ENCODE data around the gene CYTH1. TPM values are rescaled to one million over a fixed set of nuclear protein-coding genes. Genes with fewer than 3 reads are reported as not detected.
A peak's percentile ranks its signal among the peaks of the same experiment; 100 is the strongest.

CYTH1 gene
- polyA plus RNA-seq, 2 donors = 36.0 to 52.8 TPM

GRCh38 chr17:78735832-78736525 lies 46.1 kb downstream of the CYTH1 start:
- peak overlapping the region; percentile 53 to 78 for H3K4me3 ChIP-seq (ENCODE audit: low read depth in 1 of 2, low read length in 2 of 2)
- H3K36me3 ChIP-seq (ENCODE audit: control insufficient read depth in 2 of 2, insufficient read depth in 2 of 2, low read length in 1 of 2) = peaks cover 0 to 4% of the 10 kb centered on the region in 2 donors
- H3K27me3 ChIP-seq (ENCODE audit: control insufficient read depth in 1 of 2, insufficient read depth in 2 of 2, low read length in 2 of 2) = no peaks in the 10 kb centered on the region
- no peaks in the 10 kb centered on the region for H3K9me3 ChIP-seq (ENCODE audit: control insufficient read depth in 2 of 2, insufficient read depth in 1 of 2, low read depth in 1 of 2, low read length in 1 of 2)
- H3K27ac ChIP-seq (ENCODE audit: low read depth in 2 of 2, low read length in 1 of 2) = peak overlapping the region; percentile 87 to 96
- 25 to 30% methylated on average over 6 of the region's 6 CpGs for WGBS, 2 donors
- peaks cover 6 to 11% of the 10 kb centered on the region in 2 donors for H3K4me1 ChIP-seq (ENCODE audit: control insufficient read depth in 2 of 2, insufficient read depth in 2 of 2, low read length in 1 of 2)

DNA sequence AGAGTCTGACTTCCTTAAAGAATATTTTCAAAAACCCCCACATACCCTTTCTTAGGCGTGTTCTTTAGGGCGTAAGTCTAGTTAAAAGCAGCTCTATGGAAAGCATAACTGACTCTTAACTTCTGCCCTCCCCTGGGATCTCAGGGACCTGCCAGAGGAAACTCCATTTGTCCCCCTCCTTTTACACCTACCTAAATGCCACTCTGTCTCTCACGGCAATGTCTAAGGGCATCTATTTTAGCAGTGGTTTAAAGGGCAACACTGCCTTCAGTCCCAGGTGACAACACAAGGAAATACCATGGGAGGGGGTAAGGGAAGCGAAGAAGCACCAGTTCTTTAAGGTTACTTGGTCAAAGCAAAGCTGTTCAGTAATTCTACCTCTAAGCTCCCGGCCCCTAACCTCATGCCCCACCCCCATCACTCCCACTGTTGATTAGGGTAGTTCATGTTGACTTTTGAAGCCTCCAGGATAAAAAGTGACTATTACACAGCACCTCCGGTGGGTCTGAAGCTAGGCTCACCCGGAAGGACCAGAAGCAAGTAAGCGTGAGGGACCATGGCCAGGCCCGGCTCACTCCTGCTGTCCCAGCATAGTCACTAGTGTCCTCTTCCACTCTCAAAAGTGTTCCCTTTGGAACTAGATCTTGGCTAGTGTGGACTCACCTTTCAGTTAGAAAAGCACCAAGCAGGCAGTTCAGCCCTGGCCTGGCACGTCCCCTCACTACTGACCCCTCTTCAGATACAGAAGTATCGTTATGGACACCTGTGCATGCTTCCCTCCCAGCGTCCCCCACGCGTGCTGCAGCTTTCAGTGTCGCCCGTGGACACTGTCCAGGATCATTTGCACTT lies 47.1 kb downstream of the CYTH1 start:
- no peaks in the 10 kb centered on the region for H3K27me3 ChIP-seq (ENCODE audit: control insufficient read depth in 1 of 2, insufficient read depth in 2 of 2, low read length in 2 of 2)
- peak overlapping the region; percentile 87 to 93 for H3K27ac ChIP-seq (ENCODE audit: low read depth in 2 of 2, low read length in 1 of 2)
- peak overlapping the region; percentile 48 to 78 for H3K4me3 ChIP-seq (ENCODE audit: low read depth in 1 of 2, low read length in 2 of 2)
- WGBS, 2 donors = 41 to 47% methylated on average over 16 of the region's 16 CpGs
- H3K4me1 ChIP-seq (ENCODE audit: control insufficient read depth in 2 of 2, insufficient read depth in 2 of 2, low read length in 1 of 2) = peaks cover 6 to 11% of the 10 kb centered on the region in 2 donors
- H3K36me3 ChIP-seq (ENCODE audit: control insufficient read depth in 2 of 2, insufficient read depth in 2 of 2, low read length in 1 of 2) = peaks cover 0 to 4% of the 10 kb centered on the region in 2 donors
- no peaks in the 10 kb centered on the region for H3K9me3 ChIP-seq (ENCODE audit: control insufficient read depth in 2 of 2, insufficient read depth in 1 of 2, low read depth in 1 of 2, low read length in 1 of 2)

- Histone ChIP-seq H3K9me3 (ENCODE audit: control insufficient read depth in 2 of 2, insufficient read depth in 1 of 2, low read depth in 1 of 2, low read length in 1 of 2) (no peaks in the 10 kb centered on the region), H3K36me3 (ENCODE audit: control insufficient read depth in 2 of 2, insufficient read depth in 2 of 2, low read length in 1 of 2) (peaks cover 0 to 4% of the 10 kb centered on the region in 2 donors), H3K4me1 (ENCODE audit: control insufficient read depth in 2 of 2, insufficient read depth in 2 of 2, low read length in 1 of 2) (peaks cover 8 to 9% of the 10 kb centered on the region in 2 donors), H3K4me3 (ENCODE audit: low read depth in 1 of 2, low read length in 2 of 2) (no peak overlapping the region), H3K27ac (ENCODE audit: low read depth in 2 of 2, low read length in 1 of 2) (peak overlapping the region in 1 of 2 donors; percentile 26), H3K27me3 (ENCODE audit: control insufficient read depth in 1 of 2, insufficient read depth in 2 of 2, low read length in 2 of 2) (no peaks in the 10 kb centered on the region)
- WGBS, 2 donors = 65 to 67% methylated on average over 1 of the region's 1 CpG
Measured at GRCh38 chr17:78732354-78732753, 49.7 kb downstream of the CYTH1 start.

DNA sequence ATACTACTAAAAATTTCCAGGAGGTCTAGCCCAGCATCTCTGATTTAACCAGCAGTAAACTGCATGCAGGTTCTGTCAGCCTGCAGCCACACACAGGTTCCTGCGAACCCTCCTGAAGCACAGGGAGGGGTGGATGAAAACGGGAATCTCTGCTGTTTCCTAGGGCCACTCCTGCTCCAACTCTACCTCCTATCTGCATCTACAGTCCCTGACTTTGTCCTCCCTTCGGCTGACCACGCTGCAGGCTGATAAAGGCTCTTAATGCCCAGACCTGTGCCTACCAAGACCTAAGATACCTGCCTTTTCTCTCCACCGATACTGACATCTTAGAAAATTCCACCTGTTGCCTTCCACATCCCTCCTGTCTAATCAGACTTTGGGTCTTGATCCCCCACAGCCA lies 50.2 kb downstream of the CYTH1 start:
- 80 to 84% methylated on average over 5 of the region's 5 CpGs for WGBS, 2 donors
- H3K27me3 ChIP-seq (ENCODE audit: control insufficient read depth in 1 of 2, insufficient read depth in 2 of 2, low read length in 2 of 2) = no peaks in the 10 kb centered on the region
- H3K4me1 ChIP-seq (ENCODE audit: control insufficient read depth in 2 of 2, insufficient read depth in 2 of 2, low read length in 1 of 2) = peaks cover 8 to 9% of the 10 kb centered on the region in 2 donors
- peak overlapping the region in 1 of 2 donors; percentile 57 for H3K27ac ChIP-seq (ENCODE audit: low read depth in 2 of 2, low read length in 1 of 2)
- no peak overlapping the region for H3K4me3 ChIP-seq (ENCODE audit: low read depth in 1 of 2, low read length in 2 of 2)
- H3K9me3 ChIP-seq (ENCODE audit: control insufficient read depth in 2 of 2, insufficient read depth in 1 of 2, low read depth in 1 of 2, low read length in 1 of 2) = no peaks in the 10 kb centered on the region
- peaks cover 0 to 4% of the 10 kb centered on the region in 2 donors for H3K36me3 ChIP-seq (ENCODE audit: control insufficient read depth in 2 of 2, insufficient read depth in 2 of 2, low read length in 1 of 2)

DNA sequence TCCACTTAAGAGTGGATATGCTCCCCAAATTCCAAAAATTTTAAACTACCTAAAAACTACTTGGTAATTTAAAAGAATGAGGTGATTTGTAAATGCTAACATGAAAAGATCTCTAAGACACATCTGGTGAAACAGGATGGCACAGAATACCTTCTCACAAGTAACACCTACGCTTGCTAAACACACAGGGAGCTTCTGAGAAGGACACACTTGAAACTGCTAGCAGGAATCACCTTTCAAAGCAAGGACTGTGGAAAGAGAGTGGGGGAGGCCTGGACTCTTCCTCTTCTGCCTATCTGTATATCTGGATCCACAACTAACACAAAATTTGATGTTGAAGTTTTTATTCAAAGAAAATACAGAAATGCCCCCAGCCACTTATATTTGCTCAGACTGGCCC lies 52.4 kb downstream of the CYTH1 start:
- H3K27me3 ChIP-seq (ENCODE audit: control insufficient read depth in 1 of 2, insufficient read depth in 2 of 2, low read length in 2 of 2) = no peaks in the 10 kb centered on the region
- peaks cover 8 to 11% of the 10 kb centered on the region in 2 donors for H3K4me1 ChIP-seq (ENCODE audit: control insufficient read depth in 2 of 2, insufficient read depth in 2 of 2, low read length in 1 of 2)
- no peak overlapping the region for H3K27ac ChIP-seq (ENCODE audit: low read depth in 2 of 2, low read length in 1 of 2)
- peaks cover 0 to 8% of the 10 kb centered on the region in 2 donors for H3K36me3 ChIP-seq (ENCODE audit: control insufficient read depth in 2 of 2, insufficient read depth in 2 of 2, low read length in 1 of 2)
- H3K9me3 ChIP-seq (ENCODE audit: control insufficient read depth in 2 of 2, insufficient read depth in 1 of 2, low read depth in 1 of 2, low read length in 1 of 2) = no peaks in the 10 kb centered on the region
- H3K4me3 ChIP-seq (ENCODE audit: low read depth in 1 of 2, low read length in 2 of 2) = no peak overlapping the region
- WGBS, 2 donors = 77 to 91% methylated on average over 1 of the region's 1 CpG

DNA sequence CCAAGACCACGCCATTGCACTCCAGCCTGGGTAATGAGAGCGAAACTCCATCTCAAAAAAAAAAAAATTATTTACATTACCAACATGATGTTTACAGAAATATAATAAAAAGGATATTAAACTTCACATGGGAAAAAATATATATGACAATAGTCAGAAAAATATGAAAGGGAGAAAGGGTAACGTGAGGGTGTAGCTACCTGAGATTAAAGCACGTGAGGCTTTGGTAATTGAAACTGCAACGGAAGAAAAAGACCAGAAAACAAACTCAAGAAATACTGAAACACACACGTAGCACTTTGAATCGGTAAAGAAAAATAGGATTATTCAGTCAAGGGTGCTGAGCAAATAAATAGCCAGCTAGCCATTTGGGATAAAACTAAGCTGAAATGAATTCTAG lies 53.6 kb downstream of the CYTH1 start:
- Histone ChIP-seq H3K27me3 (ENCODE audit: control insufficient read depth in 1 of 2, insufficient read depth in 2 of 2, low read length in 2 of 2) (no peaks in the 10 kb centered on the region), H3K36me3 (ENCODE audit: control insufficient read depth in 2 of 2, insufficient read depth in 2 of 2, low read length in 1 of 2) (peaks cover 0 to 12% of the 10 kb centered on the region in 2 donors), H3K4me3 (ENCODE audit: low read depth in 1 of 2, low read length in 2 of 2) (no peak overlapping the region), H3K27ac (ENCODE audit: low read depth in 2 of 2, low read length in 1 of 2) (no peak overlapping the region), H3K9me3 (ENCODE audit: control insufficient read depth in 2 of 2, insufficient read depth in 1 of 2, low read depth in 1 of 2, low read length in 1 of 2) (no peaks in the 10 kb centered on the region), H3K4me1 (ENCODE audit: control insufficient read depth in 2 of 2, insufficient read depth in 2 of 2, low read length in 1 of 2) (peaks cover 8 to 20% of the 10 kb centered on the region in 2 donors)
- WGBS, 2 donors = 87 to 91% methylated on average over 7 of the region's 7 CpGs

- Histone ChIP-seq H3K36me3 (ENCODE audit: control insufficient read depth in 2 of 2, insufficient read depth in 2 of 2, low read length in 1 of 2) (peaks cover 0 to 15% of the 10 kb centered on the region in 2 donors), H3K4me1 (ENCODE audit: control insufficient read depth in 2 of 2, insufficient read depth in 2 of 2, low read length in 1 of 2) (peaks cover 8 to 27% of the 10 kb centered on the region in 2 donors), H3K9me3 (ENCODE audit: control insufficient read depth in 2 of 2, insufficient read depth in 1 of 2, low read depth in 1 of 2, low read length in 1 of 2) (no peaks in the 10 kb centered on the region), H3K27ac (ENCODE audit: low read depth in 2 of 2, low read length in 1 of 2) (no peak overlapping the region), H3K4me3 (ENCODE audit: low read depth in 1 of 2, low read length in 2 of 2) (no peak overlapping the region), H3K27me3 (ENCODE audit: control insufficient read depth in 1 of 2, insufficient read depth in 2 of 2, low read length in 2 of 2) (no peaks in the 10 kb centered on the region)
- WGBS, 2 donors = 89% methylated on average over 11 of the region's 11 CpGs
Measured at GRCh38 chr17:78727476-78728229, 54.4 kb downstream of the CYTH1 start.

DNA sequence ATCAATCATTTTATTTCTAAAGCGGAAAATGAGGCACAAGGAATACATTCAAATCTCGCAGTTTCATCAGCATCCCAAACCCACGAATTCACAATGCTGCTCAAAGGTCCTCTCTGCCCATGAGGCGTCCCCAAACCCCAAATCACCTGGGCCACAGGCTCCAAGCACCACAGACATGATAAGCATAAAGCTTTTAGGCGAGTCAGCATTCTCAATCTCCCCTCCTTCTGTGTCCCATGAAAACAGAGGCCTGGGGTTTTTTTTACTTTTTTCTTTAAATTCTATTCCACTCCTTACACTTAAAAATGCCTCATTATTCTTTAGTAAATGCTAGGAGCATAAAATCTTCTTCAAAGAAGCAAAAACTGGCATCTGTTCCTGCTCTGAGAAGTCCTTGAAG lies 55.0 kb downstream of the CYTH1 start:
- Histone ChIP-seq H3K36me3 (ENCODE audit: control insufficient read depth in 2 of 2, insufficient read depth in 2 of 2, low read length in 1 of 2) (peaks cover 0 to 15% of the 10 kb centered on the region in 2 donors), H3K9me3 (ENCODE audit: control insufficient read depth in 2 of 2, insufficient read depth in 1 of 2, low read depth in 1 of 2, low read length in 1 of 2) (no peaks in the 10 kb centered on the region), H3K4me3 (ENCODE audit: low read depth in 1 of 2, low read length in 2 of 2) (no peak overlapping the region), H3K27ac (ENCODE audit: low read depth in 2 of 2, low read length in 1 of 2) (no peak overlapping the region), H3K4me1 (ENCODE audit: control insufficient read depth in 2 of 2, insufficient read depth in 2 of 2, low read length in 1 of 2) (peaks cover 11 to 31% of the 10 kb centered on the region in 2 donors), H3K27me3 (ENCODE audit: control insufficient read depth in 1 of 2, insufficient read depth in 2 of 2, low read length in 2 of 2) (no peaks in the 10 kb centered on the region)
- 91 to 95% methylated on average over 5 of the region's 5 CpGs for WGBS, 2 donors

DNA sequence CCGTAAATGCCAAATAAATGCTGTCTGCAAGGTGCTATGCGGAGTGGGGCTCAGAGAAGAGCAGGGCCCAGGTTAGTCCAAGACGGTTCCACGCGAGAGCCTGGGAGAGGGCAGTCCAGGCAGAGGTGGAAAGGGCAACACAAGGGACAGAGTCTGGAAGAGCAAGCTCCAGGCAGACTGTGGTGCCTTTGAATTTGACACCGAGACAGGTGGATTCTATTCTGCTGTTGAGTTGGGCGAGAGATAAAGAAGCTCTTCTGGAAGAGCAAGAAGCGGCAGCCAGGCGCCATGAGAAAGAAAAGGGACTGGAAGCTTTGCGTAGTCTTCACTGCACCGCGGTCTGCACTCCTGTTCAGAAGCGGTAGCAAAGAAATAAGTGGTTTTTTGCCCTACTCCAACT lies 55.6 kb downstream of the CYTH1 start:
- WGBS, 2 donors = 91 to 95% methylated on average over 13 of the region's 13 CpGs
- Histone ChIP-seq H3K27me3 (ENCODE audit: control insufficient read depth in 1 of 2, insufficient read depth in 2 of 2, low read length in 2 of 2) (no peaks in the 10 kb centered on the region), H3K36me3 (ENCODE audit: control insufficient read depth in 2 of 2, insufficient read depth in 2 of 2, low read length in 1 of 2) (peaks cover 0 to 15% of the 10 kb centered on the region in 2 donors), H3K9me3 (ENCODE audit: control insufficient read depth in 2 of 2, insufficient read depth in 1 of 2, low read depth in 1 of 2, low read length in 1 of 2) (no peaks in the 10 kb centered on the region), H3K4me3 (ENCODE audit: low read depth in 1 of 2, low read length in 2 of 2) (no peak overlapping the region), H3K4me1 (ENCODE audit: control insufficient read depth in 2 of 2, insufficient read depth in 2 of 2, low read length in 1 of 2) (peaks cover 9 to 33% of the 10 kb centered on the region in 2 donors), H3K27ac (ENCODE audit: low read depth in 2 of 2, low read length in 1 of 2) (no peak overlapping the region)
